ENCODE data around the gene HAPSTR1.

DNA sequence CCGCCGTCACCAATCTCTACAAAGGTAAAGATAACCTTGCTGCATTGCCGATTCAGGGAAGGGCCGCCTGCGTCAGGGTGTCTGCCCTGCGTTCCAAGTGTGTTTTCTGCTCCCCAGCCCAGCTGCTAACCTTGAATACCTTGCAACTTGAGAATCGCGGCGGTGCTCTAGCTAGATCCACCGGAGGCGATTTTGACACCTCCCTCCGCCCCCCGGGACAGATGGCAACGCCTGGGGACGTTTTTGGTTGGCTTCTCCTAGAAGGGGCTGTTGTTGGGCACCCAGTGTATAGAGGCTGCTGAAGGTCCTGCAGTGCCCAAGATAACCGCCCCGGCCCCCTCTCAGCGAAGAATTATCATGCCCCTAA is 1.5 kb downstream of the HAPSTR1 start:
- TF ChIP-seq, protein P1, sequence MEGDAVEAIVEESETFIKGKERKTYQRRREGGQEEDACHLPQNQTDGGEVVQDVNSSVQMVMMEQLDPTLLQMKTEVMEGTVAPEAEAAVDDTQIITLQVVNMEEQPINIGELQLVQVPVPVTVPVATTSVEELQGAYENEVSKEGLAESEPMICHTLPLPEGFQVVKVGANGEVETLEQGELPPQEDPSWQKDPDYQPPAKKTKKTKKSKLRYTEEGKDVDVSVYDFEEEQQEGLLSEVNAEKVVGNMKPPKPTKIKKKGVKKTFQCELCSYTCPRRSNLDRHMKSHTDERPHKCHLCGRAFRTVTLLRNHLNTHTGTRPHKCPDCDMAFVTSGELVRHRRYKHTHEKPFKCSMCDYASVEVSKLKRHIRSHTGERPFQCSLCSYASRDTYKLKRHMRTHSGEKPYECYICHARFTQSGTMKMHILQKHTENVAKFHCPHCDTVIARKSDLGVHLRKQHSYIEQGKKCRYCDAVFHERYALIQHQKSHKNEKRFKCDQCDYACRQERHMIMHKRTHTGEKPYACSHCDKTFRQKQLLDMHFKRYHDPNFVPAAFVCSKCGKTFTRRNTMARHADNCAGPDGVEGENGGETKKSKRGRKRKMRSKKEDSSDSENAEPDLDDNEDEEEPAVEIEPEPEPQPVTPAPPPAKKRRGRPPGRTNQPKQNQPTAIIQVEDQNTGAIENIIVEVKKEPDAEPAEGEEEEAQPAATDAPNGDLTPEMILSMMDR (IDR thresholded peaks at IDR 0.05), result no peak
- TF ChIP-seq POLR2A (IDR thresholded peaks at IDR 0.05), result no peak
